HCT116 (cell line): Measurements from ENCODE around the gene GRM1. TPM values are rescaled to one million over a fixed set of nuclear protein-coding genes. Genes with fewer than 3 reads are reported as not detected.

Source experiments
- ATAC-seq: fragments of 200-7000 bp; cut with Tn5 transposase; 2 replicates; pipeline ENCODE4 v1.9.1; 2020; ENCODE audit warnings: mild to moderate bottlenecking, moderate library complexity
- BruUV-seq: library from RNA; stranded (reverse); fragments of 400-500 nt; replicated peaks from 2 replicates; lab custom pipeline; 2021; lab: Mats Ljungman, UMichigan
- CTCF ChIA-PET: fragments of 300-600 bp; sonication (Branson Sonifier 250); formaldehyde crosslinking; loops from one replicate; lab custom pipeline; 2021; ENCODE audit warnings: antibody characterized with exemption; lab: Charles Lee
- POLR2A ChIA-PET: fragments of 300-600, 350-600 bp; sonication (Branson Sonifier 250); formaldehyde crosslinking; loops from one replicate; lab custom pipeline; 2021; ENCODE audit warnings: antibody characterized with exemption; lab: Charles Lee
- RAD21 ChIA-PET, 2 experiments: fragments of 300-600 bp; sonication (Branson Sonifier 250); formaldehyde crosslinking; loops; one replicate each; lab custom pipeline; 2023; ENCODE audit warnings: low total read pairs in 2 of 2; ENCODE audit not compliant: uncharacterized antibody in 2 of 2, unreplicated experiment in 2 of 2, low non-redundant PET in 1 of 2; lab: Charles Lee
- DNase-seq: peaks from one replicate; pipeline ENCODE4 v3.0.0-alpha.2; 2010; ENCODE audit warnings: low read depth, low spot score
- H2AFZ ChIP-seq: fragments of 200-600 bp; shearing (Covaris generic), sonication (generic); 2 replicates; pipeline ENCODE4 v1.6.1; 2017; ENCODE audit warnings: low read depth, mixed run types, mixed read lengths, antibody characterized with exemption, low read length; ENCODE audit not compliant: poor library complexity, severe bottlenecking
- H3K27ac ChIP-seq: 2 replicates; pipeline ENCODE4 v1.5.1; 2012; ENCODE audit warnings: low read depth, low read length
- H3K27me3 ChIP-seq: fragments of 200-600 bp; sonication (generic); 2 replicates; pipeline ENCODE4 v1.6.1; 2016; ENCODE audit warnings: mixed run types, low read length, mixed read lengths; ENCODE audit not compliant: insufficient read depth
- H3K36me3 ChIP-seq, 2 experiments: fragments of 200-500 bp in 1 of 2; fragments of 200-600 bp in 1 of 2; sonication (Bioruptor generic) in 1 of 2; sonication (generic) in 1 of 2; 2 replicates each; pipeline versions ENCODE4 v1.5.1 to v1.6.1; 2014 to 2016; ENCODE audit warnings: low read length in 2 of 2, inconsistent platforms in 1 of 2, mixed read lengths in 1 of 2, mixed run types in 1 of 2; ENCODE audit not compliant: insufficient read depth in 2 of 2, control insufficient read depth in 1 of 2
- H3K4me1 ChIP-seq, 2 experiments: fragments of 200-600 bp in 1 of 2; sonication (generic) in 1 of 2; 2 replicates each; pipeline versions ENCODE4 v1.5.1 to v1.6.1; 2012 to 2017; ENCODE audit warnings: low read length in 2 of 2, inconsistent platforms in 1 of 2, mild to moderate bottlenecking in 1 of 2, mixed read lengths in 1 of 2, mixed run types in 1 of 2, moderate library complexity in 1 of 2; ENCODE audit not compliant: insufficient read depth in 2 of 2, control insufficient read depth in 1 of 2
- H3K4me2 ChIP-seq: fragments of 200-600 bp; sonication (generic); 2 replicates; pipeline ENCODE4 v1.6.1; 2017; ENCODE audit warnings: mixed run types, low read length, mixed read lengths
- H3K4me3 ChIP-seq, 2 experiments: fragments of 200-600 bp in 1 of 2; sonication (generic) in 1 of 2; replicated peaks in 1 of 2; 2 replicates each; pipeline ENCODE4 v1.5.1; 2011 to 2016; ENCODE audit warnings: low read length in 2 of 2, control low read depth in 1 of 2, low read depth in 1 of 2, mild to moderate bottlenecking in 1 of 2, mixed read lengths in 1 of 2, mixed run types in 1 of 2
- H3K79me2 ChIP-seq: fragments of 200-600 bp; sonication (generic); 2 replicates; pipeline ENCODE4 v1.6.1; 2017; ENCODE audit warnings: mild to moderate bottlenecking, mixed run types, low read length, moderate library complexity, mixed read lengths; ENCODE audit not compliant: insufficient read depth
- H3K9ac ChIP-seq: fragments of 200-600 bp; sonication (generic); 2 replicates; pipeline ENCODE4 v1.6.1; 2016; ENCODE audit warnings: low read length, mixed read lengths
- H3K9me2 ChIP-seq: fragments of 200-600 bp; sonication (generic), shearing (Covaris generic); 2 replicates; pipeline ENCODE4 v1.6.1; 2017; ENCODE audit warnings: mixed run types, mild to moderate bottlenecking, moderate library complexity; ENCODE audit not compliant: insufficient read depth
- H3K9me3 ChIP-seq, 2 experiments: fragments of 200-500 bp in 1 of 2; fragments of 200-600 bp in 1 of 2; sonication (Bioruptor generic) in 1 of 2; sonication (generic) in 1 of 2; 2 replicates each; pipeline ENCODE4 v1.6.1; 2014 to 2017; ENCODE audit warnings: low read length in 2 of 2, mixed read lengths in 2 of 2, inconsistent platforms in 1 of 2, low read depth in 1 of 2, mild to moderate bottlenecking in 1 of 2, mixed run types in 1 of 2, moderate library complexity in 1 of 2; ENCODE audit not compliant: control insufficient read depth in 1 of 2, insufficient read depth in 1 of 2
- H4K20me1 ChIP-seq: fragments of 200-600 bp; sonication (generic), shearing (Covaris generic); 2 replicates; pipeline ENCODE4 v1.6.1; 2017; ENCODE audit warnings: mixed run types, mild to moderate bottlenecking, moderate library complexity; ENCODE audit not compliant: insufficient read depth
- CBX3 ChIP-seq: IDR thresholded peaks from 2 replicates; pipeline ENCODE4 v1.6.1; 2012; ENCODE audit warnings: low read depth
- CEBPB ChIP-seq: IDR thresholded peaks from 2 replicates; pipeline ENCODE4 v1.6.1; 2012; ENCODE audit warnings: low read depth
- EGR1 ChIP-seq: IDR thresholded peaks from 2 replicates; pipeline ENCODE4 v1.6.1; 2012; ENCODE audit warnings: low read depth
- EZH2 ChIP-seq: fragments of 200-600 bp; sonication (generic); IDR thresholded peaks from 2 replicates; pipeline ENCODE4 v1.6.1; 2017; ENCODE audit warnings: antibody characterized with exemption, mixed run types
- EZH2phosphoT487 ChIP-seq: fragments of 200-600 bp; IDR thresholded peaks from 2 replicates; pipeline ENCODE4 v1.6.1; 2018; ENCODE audit warnings: antibody characterized with exemption, borderline replicate concordance
- FOSL1 ChIP-seq: IDR thresholded peaks from 2 replicates; pipeline ENCODE4 v1.6.1; 2012; ENCODE audit warnings: low read depth
- JUND ChIP-seq: IDR thresholded peaks from 2 replicates; pipeline ENCODE4 v1.6.1; 2012
- POLR2A ChIP-seq: IDR thresholded peaks from 2 replicates; pipeline ENCODE4 v1.7.0; 2011; ENCODE audit warnings: borderline replicate concordance; ENCODE audit not compliant: insufficient read depth, insufficient read length; ENCODE audit errors: extremely low read depth
- POLR2AphosphoS5 ChIP-seq: IDR thresholded peaks from 2 replicates; pipeline ENCODE4 v1.6.1; 2011; ENCODE audit warnings: mild to moderate bottlenecking, low read depth, low read length, moderate library complexity
- RAD21 ChIP-seq: IDR thresholded peaks from 2 replicates; pipeline ENCODE4 v1.6.1; 2012; ENCODE audit warnings: low read depth, mild to moderate bottlenecking
- REST ChIP-seq: IDR thresholded peaks from 2 replicates; pipeline ENCODE4 v1.6.1; 2012; ENCODE audit warnings: low read depth
- SIN3A ChIP-seq: IDR thresholded peaks from 2 replicates; pipeline ENCODE4 v1.6.1; 2012; ENCODE audit warnings: low read depth
- SP1 ChIP-seq: IDR thresholded peaks from 2 replicates; pipeline ENCODE4 v1.6.1; 2012; ENCODE audit warnings: low read depth
- YY1 ChIP-seq: IDR thresholded peaks from 2 replicates; pipeline ENCODE4 v1.6.1; 2011; ENCODE audit warnings: low read length, low read depth, moderate library complexity, mild to moderate bottlenecking; ENCODE audit not compliant: insufficient replicate concordance; ENCODE audit errors: extremely low read depth
- ZFX ChIP-seq: fragments of 450-650 bp; IDR thresholded peaks from 2 replicates; pipeline ENCODE4 v1.6.1; 2017
- ZNF274 ChIP-seq: fragments of 200-500 bp; sonication (Bioruptor generic); IDR thresholded peaks from 2 replicates; pipeline ENCODE4 v1.6.1; 2014; ENCODE audit warnings: mild to moderate bottlenecking, low read depth, low read length, inconsistent platforms
- intact Hi-C: fragments of 100-400 bp; cut with micrococcal nuclease; formaldehyde crosslinking; loops from 2 replicates; pipeline ENCODE4 v1.10.0; 2022
- total RNA-seq: library from RNA; stranded (reverse); gene quantifications from one replicate; pipeline ENCODE4 v1.2.1, GENCODE V29; 2021; ENCODE audit not compliant: unreplicated experiment
- TF ChIP-seq, protein P1 (sequence below), 3 experiments: fragments of 200-600 bp in 1 of 3; sonication (generic) in 1 of 3; IDR thresholded peaks in 2 of 3; conservative IDR thresholded peaks in 1 of 3; 2 replicates each; pipeline ENCODE4 v1.5.1; 2012 to 2017; ENCODE audit warnings: low read depth in 2 of 3, low read length in 2 of 3, antibody characterized with exemption in 1 of 3, borderline replicate concordance in 1 of 3, control low read depth in 1 of 3, mild to moderate bottlenecking in 1 of 3, mixed read lengths in 1 of 3, mixed run types in 1 of 3, moderate library complexity in 1 of 3; ENCODE audit not compliant: insufficient read depth in 1 of 3
- TF ChIP-seq, protein P2 (sequence below): IDR thresholded peaks from 2 replicates; pipeline ENCODE4 v1.6.1; 2011; ENCODE audit warnings: mild to moderate bottlenecking, low read length, moderate library complexity; ENCODE audit not compliant: insufficient replicate concordance; ENCODE audit errors: extremely low read depth
- TF ChIP-seq, protein P3 (sequence below): IDR thresholded peaks from 2 replicates; pipeline ENCODE4 v1.6.1; 2012
- TF ChIP-seq, protein P4 (sequence below): IDR thresholded peaks from 2 replicates; pipeline ENCODE4 v1.6.1; 2012

Gene GRM1
- total RNA-seq, 1 experiment from 2014 or later, result not detected

DNA sequence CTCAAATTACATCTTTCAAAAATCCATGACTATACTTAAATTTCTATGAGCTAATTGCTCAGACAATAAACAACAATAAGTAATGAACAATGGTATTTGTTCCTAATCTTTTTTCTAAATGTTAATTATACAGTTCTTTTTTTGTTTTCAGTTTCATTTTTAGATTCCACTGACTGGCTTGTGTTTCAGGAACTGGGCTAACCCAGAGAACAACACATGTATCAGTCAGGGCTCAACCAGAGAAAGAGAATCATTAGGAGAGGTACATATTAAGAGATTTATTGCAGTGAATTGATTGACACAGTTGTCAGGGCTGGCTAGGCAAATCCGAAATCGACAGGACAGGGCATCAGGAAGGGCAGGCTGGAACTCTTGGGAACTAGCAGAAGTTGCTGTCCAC, 182.8 kb downstream of the GRM1 start:
- Histone ChIP-seq H4K20me1 (no peaks in the 10 kb centered on the region), H3K79me2 (no peaks in the 10 kb centered on the region), H3K4me2 (no peak overlapping the region), H3K27ac (no peak overlapping the region), H3K9me3 (no peaks in the 10 kb centered on the region), H3K9me2 (no peaks in the 10 kb centered on the region), H3K27me3 (peaks cover 16% of the 10 kb centered on the region; the same call in 1 of the 2 replicates), H3K36me3 (no peaks in the 10 kb centered on the region), H3K4me1 (no peaks in the 10 kb centered on the region), H3K9ac (no peak overlapping the region), H3K4me3 (no peak overlapping the region), H2AFZ (no peak overlapping the region)
- CTCF ChIA-PET, result no interaction called here
- DNase-seq (no peak), ATAC-seq (no peak)
- BruUV-seq, result no TSS peak
- POLR2A ChIA-PET, result no interaction called here
- TF ChIP-seq EZH2 (no peak), RAD21 (no peak), ZFX (no peak), EZH2phosphoT487 (no peak), POLR2A (no peak), ZNF274 (no peak), SP1 (no peak), EGR1 (no peak), FOSL1 (no peak), CEBPB (no peak), REST (no peak), CBX3 (no peak), POLR2AphosphoS5 (no peak), YY1 (no peak), JUND (no peak), SIN3A (no peak)
- TF ChIP-seq, protein P1, sequence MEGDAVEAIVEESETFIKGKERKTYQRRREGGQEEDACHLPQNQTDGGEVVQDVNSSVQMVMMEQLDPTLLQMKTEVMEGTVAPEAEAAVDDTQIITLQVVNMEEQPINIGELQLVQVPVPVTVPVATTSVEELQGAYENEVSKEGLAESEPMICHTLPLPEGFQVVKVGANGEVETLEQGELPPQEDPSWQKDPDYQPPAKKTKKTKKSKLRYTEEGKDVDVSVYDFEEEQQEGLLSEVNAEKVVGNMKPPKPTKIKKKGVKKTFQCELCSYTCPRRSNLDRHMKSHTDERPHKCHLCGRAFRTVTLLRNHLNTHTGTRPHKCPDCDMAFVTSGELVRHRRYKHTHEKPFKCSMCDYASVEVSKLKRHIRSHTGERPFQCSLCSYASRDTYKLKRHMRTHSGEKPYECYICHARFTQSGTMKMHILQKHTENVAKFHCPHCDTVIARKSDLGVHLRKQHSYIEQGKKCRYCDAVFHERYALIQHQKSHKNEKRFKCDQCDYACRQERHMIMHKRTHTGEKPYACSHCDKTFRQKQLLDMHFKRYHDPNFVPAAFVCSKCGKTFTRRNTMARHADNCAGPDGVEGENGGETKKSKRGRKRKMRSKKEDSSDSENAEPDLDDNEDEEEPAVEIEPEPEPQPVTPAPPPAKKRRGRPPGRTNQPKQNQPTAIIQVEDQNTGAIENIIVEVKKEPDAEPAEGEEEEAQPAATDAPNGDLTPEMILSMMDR (IDR thresholded peaks at IDR 0.05 in 2 of 3, conservative IDR thresholded peaks at IDR 0.05 in 1 of 3; ENCODE audit: borderline replicate concordance in 1 of 3, insufficient read depth in 1 of 3, low read depth in 2 of 3, low read length in 2 of 3), result no peak
- TF ChIP-seq, protein P2, sequence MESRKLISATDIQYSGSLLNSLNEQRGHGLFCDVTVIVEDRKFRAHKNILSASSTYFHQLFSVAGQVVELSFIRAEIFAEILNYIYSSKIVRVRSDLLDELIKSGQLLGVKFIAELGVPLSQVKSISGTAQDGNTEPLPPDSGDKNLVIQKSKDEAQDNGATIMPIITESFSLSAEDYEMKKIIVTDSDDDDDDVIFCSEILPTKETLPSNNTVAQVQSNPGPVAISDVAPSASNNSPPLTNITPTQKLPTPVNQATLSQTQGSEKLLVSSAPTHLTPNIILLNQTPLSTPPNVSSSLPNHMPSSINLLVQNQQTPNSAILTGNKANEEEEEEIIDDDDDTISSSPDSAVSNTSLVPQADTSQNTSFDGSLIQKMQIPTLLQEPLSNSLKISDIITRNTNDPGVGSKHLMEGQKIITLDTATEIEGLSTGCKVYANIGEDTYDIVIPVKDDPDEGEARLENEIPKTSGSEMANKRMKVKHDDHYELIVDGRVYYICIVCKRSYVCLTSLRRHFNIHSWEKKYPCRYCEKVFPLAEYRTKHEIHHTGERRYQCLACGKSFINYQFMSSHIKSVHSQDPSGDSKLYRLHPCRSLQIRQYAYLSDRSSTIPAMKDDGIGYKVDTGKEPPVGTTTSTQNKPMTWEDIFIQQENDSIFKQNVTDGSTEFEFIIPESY, result no peak
- TF ChIP-seq, protein P3, sequence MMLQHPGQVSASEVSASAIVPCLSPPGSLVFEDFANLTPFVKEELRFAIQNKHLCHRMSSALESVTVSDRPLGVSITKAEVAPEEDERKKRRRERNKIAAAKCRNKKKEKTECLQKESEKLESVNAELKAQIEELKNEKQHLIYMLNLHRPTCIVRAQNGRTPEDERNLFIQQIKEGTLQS, result no peak
- TF ChIP-seq, protein P4, sequence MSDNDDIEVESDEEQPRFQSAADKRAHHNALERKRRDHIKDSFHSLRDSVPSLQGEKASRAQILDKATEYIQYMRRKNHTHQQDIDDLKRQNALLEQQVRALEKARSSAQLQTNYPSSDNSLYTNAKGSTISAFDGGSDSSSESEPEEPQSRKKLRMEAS, result no peak
- intact Hi-C loops, result no loop called here
- RAD21 ChIA-PET, result no interaction called here
